Measurements from ENCODE around the gene LARP1. TPM values are rescaled to one million over a fixed set of nuclear protein-coding genes. Genes with fewer than 3 reads are reported as not detected.

Gene LARP1
- total and polyA plus RNA-seq, 2 donors (not counting 1 experiment from before 2014, with no cell fraction given), result 59.6 to 150 TPM

- TF ChIP-seq EZH2 (IDR thresholded peaks at IDR 0.05; ENCODE audit: borderline replicate concordance, insufficient read depth, low read depth, low read length, poor library complexity, severe bottlenecking), result no peak
- TF ChIP-seq, protein P1, sequence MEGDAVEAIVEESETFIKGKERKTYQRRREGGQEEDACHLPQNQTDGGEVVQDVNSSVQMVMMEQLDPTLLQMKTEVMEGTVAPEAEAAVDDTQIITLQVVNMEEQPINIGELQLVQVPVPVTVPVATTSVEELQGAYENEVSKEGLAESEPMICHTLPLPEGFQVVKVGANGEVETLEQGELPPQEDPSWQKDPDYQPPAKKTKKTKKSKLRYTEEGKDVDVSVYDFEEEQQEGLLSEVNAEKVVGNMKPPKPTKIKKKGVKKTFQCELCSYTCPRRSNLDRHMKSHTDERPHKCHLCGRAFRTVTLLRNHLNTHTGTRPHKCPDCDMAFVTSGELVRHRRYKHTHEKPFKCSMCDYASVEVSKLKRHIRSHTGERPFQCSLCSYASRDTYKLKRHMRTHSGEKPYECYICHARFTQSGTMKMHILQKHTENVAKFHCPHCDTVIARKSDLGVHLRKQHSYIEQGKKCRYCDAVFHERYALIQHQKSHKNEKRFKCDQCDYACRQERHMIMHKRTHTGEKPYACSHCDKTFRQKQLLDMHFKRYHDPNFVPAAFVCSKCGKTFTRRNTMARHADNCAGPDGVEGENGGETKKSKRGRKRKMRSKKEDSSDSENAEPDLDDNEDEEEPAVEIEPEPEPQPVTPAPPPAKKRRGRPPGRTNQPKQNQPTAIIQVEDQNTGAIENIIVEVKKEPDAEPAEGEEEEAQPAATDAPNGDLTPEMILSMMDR (IDR thresholded peaks at IDR 0.05), result no peak
- no peaks in the 10 kb centered on the region for H3K27me3 ChIP-seq (replicated peaks in 1 of 4; ENCODE audit: control extremely low read depth in 1 of 4, control insufficient read depth in 3 of 4, insufficient read depth in 4 of 4, low read length in 3 of 4)
- no peaks in the 10 kb centered on the region for H3K36me3 ChIP-seq (replicated peaks in 1 of 2; ENCODE audit: control extremely low read depth in 1 of 2, control insufficient read depth in 1 of 2, extremely low read depth in 1 of 2, insufficient read depth in 2 of 2, low read length in 1 of 2)
- DNase-seq (peak; percentile 52), ATAC-seq (ENCODE audit: low read depth) (peak; percentile 80)
- peak overlapping the region in 4 of 5 experiments; percentile 6 to 31 (median 16) for H3K4me3 ChIP-seq (ENCODE audit: control extremely low read depth in 1 of 5, extremely low read depth in 1 of 5, insufficient read depth in 1 of 5, low read depth in 2 of 5, low read length in 4 of 5)
- intact Hi-C loops (cut with micrococcal nuclease), result no loop called here
- Mint-ChIP-seq H3K4me3 (peak overlapping the region; percentile 73), H3K27me3 (no peaks in the 10 kb centered on the region), H3K27ac (peak overlapping the region; percentile 66), H3K9me3 (ENCODE audit: insufficient read depth) (no peaks in the 10 kb centered on the region), H3K4me1 (peaks cover 6% of the 10 kb centered on the region)
- peak overlapping the region; percentile 76 for H2AFZ ChIP-seq (ENCODE audit: insufficient read depth, low read depth, low read length, poor library complexity, severe bottlenecking)
- POLR2A ChIA-PET, result no interaction called here
- no peaks in the 10 kb centered on the region for H3K9me3 ChIP-seq (ENCODE audit: control extremely low read depth in 1 of 3, control insufficient read depth in 2 of 3, insufficient read depth in 1 of 3, low read length in 2 of 3)
- H3K27ac ChIP-seq (ENCODE audit: low read length in 2 of 2), result peak overlapping the region in 1 of 2 donors; percentile 44
- WGBS (ENCODE audit: insufficient coverage), result 0% methylated on average over 6 of the region's 10 CpGs
- H3K9ac ChIP-seq (ENCODE audit: low read length), result peak overlapping the region; percentile 48
- no peaks in the 10 kb centered on the region for H4K20me1 ChIP-seq (ENCODE audit: control insufficient read depth, insufficient read depth, low read length, poor library complexity, severe bottlenecking)
- H3K4me1 ChIP-seq (ENCODE audit: control insufficient read depth in 2 of 2, insufficient read depth in 2 of 2, low read length in 2 of 2), result peaks cover 4 to 8% of the 10 kb centered on the region in 2 donors
- CTCF ChIA-PET, result interaction anchor here (0.9 to 1.5 kb wide), 2 partner anchors 24 to 32 kb away, joined by 3 read pairs; no protein-coding TSS in a partner anchor
- peak overlapping the region; percentile 53 for H3K4me2 ChIP-seq (replicated peaks; ENCODE audit: low read depth, low read length, poor library complexity, severe bottlenecking)
- no peaks in the 10 kb centered on the region for H3K79me2 ChIP-seq (ENCODE audit: control insufficient read depth, insufficient read depth, low read length)
These were observed 40.8 kb upstream of the LARP1 start for GRCh38 chr5:154714266-154714986.

GRCh38 chr5:154721481-154722058 is 33.6 kb upstream of the LARP1 start:
- H3K36me3 ChIP-seq (replicated peaks in 1 of 2; ENCODE audit: control extremely low read depth in 1 of 2, control insufficient read depth in 1 of 2, extremely low read depth in 1 of 2, insufficient read depth in 2 of 2, low read length in 1 of 2), result no peaks in the 10 kb centered on the region
- no peak for ATAC-seq (ENCODE audit: low read depth)
- no peaks in the 10 kb centered on the region for H3K27me3 ChIP-seq (replicated peaks in 1 of 4; ENCODE audit: control extremely low read depth in 1 of 4, control insufficient read depth in 3 of 4, insufficient read depth in 4 of 4, low read length in 3 of 4)
- H3K9me3 Mint-ChIP-seq (ENCODE audit: insufficient read depth), result no peaks in the 10 kb centered on the region
- H3K4me3 Mint-ChIP-seq, result no peak overlapping the region
- 86% methylated on average over 2 of the region's 5 CpGs for WGBS (ENCODE audit: insufficient coverage)
- ChIA-PET CTCF (no interaction called here), POLR2A (no interaction called here)
- no peaks in the 10 kb centered on the region for H3K27me3 Mint-ChIP-seq
- H3K4me1 ChIP-seq (ENCODE audit: control insufficient read depth in 2 of 2, insufficient read depth in 2 of 2, low read length in 2 of 2), result no peaks in the 10 kb centered on the region
- no peak overlapping the region for H2AFZ ChIP-seq (ENCODE audit: insufficient read depth, low read depth, low read length, poor library complexity, severe bottlenecking)
- no peak overlapping the region for H3K9ac ChIP-seq (ENCODE audit: low read length)
- intact Hi-C loops (cut with micrococcal nuclease), result no loop called here
- no peaks in the 10 kb centered on the region for H4K20me1 ChIP-seq (ENCODE audit: control insufficient read depth, insufficient read depth, low read length, poor library complexity, severe bottlenecking)
- DNase-seq, result no peak
- TF ChIP-seq, protein P1 (IDR thresholded peaks at IDR 0.05), result no peak
- no peak for TF ChIP-seq EZH2 (IDR thresholded peaks at IDR 0.05; ENCODE audit: borderline replicate concordance, insufficient read depth, low read depth, low read length, poor library complexity, severe bottlenecking)
- H3K9me3 ChIP-seq (ENCODE audit: control extremely low read depth in 1 of 3, control insufficient read depth in 2 of 3, insufficient read depth in 1 of 3, low read length in 2 of 3), result no peaks in the 10 kb centered on the region
- H3K27ac ChIP-seq (ENCODE audit: low read length in 2 of 2), result no peak overlapping the region
- H3K4me1 Mint-ChIP-seq, result no peaks in the 10 kb centered on the region
- no peak overlapping the region for H3K27ac Mint-ChIP-seq
- H3K4me2 ChIP-seq (replicated peaks; ENCODE audit: low read depth, low read length, poor library complexity, severe bottlenecking), result no peak overlapping the region
- H3K79me2 ChIP-seq (ENCODE audit: control insufficient read depth, insufficient read depth, low read length), result no peaks in the 10 kb centered on the region
- H3K4me3 ChIP-seq (ENCODE audit: control extremely low read depth in 1 of 5, extremely low read depth in 1 of 5, insufficient read depth in 1 of 5, low read depth in 2 of 5, low read length in 4 of 5), result no peak overlapping the region
